ENCODE results near the gene MORN5. TPM values are rescaled to one million over a fixed set of nuclear protein-coding genes. Genes with fewer than 3 reads are reported as not detected.
A peak's percentile ranks its signal among the peaks of the same experiment; 100 is the strongest.

Gene MORN5
- total and polyA plus RNA-seq, 8 donors = 3.3 to 80.4 (median 13.6) TPM; not detected in 5

DNA sequence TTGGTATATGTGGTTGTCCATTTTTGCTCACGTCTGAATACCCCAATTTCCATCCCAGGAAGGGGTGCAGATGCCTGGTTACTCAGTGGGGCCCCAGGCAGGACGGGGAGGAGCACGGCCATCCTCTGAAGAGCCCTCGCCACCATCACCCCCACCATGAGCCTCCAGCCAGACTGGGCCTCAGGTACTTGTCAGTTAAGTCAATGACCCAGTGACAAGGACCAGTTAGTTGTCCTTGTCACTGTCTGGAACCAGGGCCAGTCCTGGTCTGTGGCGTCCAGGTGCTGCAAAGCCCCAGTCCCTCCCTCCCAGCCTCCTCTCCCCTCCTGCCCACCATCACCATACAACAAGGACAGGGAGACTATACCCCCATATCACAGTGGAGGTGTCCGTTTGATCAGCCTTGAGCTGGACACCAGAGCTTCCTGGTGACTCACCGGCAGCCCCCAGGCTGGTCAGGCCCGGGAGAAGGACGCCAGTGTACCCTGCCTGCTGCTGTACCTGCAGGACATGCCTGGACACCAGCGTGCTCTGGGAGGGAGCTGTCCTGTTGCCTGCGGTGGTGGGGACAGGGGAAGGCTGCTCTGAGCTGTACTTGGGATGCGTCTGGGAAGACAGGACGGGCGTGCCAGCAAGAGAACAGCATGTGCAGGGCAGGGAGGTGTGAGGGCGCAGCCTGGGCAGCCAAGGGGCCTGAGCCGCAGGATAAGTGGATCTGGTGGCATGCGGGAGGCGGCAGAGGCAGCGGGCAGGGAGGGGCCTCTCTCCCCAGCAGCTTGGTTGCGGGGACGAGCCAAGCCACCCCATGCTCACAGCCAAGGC is 34.0 kb upstream of the MORN5 start:
- WGBS, 5 donors = 29 to 57% (median 34%) methylated on average over 16 to 21 of the region's 21 CpGs
- peak in 1 of 2 donors; percentile 26 for DNase-seq
- H3K27ac ChIP-seq = no peak overlapping the region
- no peak for TF ChIP-seq POLR2AphosphoS5 (IDR thresholded peaks at IDR 0.05)
- no peak for TF ChIP-seq EP300 (IDR thresholded peaks at IDR 0.05)
- no peaks in the 10 kb centered on the region for H3K36me3 ChIP-seq
- H3K4me1 ChIP-seq = peaks cover 15 to 26% (median 19%) of the 10 kb centered on the region in 4 donors
- peaks cover 0 to 36% (median 20%) of the 10 kb centered on the region in 3 donors for H3K27me3 ChIP-seq
- H3K9me3 ChIP-seq = no peaks in the 10 kb centered on the region
- intact Hi-C loops (cut with DNase I; ENCODE audit: low total_unique reads) = loop anchor here (2.0 to 10.0 kb wide), 3 partner anchors 139 to 319 kb away; partner anchors contain the start of genes MRRF and RBM18
- peak overlapping the region in 3 of 4 donors; percentile 20 to 44 (median 41) for H3K4me3 ChIP-seq

DNA sequence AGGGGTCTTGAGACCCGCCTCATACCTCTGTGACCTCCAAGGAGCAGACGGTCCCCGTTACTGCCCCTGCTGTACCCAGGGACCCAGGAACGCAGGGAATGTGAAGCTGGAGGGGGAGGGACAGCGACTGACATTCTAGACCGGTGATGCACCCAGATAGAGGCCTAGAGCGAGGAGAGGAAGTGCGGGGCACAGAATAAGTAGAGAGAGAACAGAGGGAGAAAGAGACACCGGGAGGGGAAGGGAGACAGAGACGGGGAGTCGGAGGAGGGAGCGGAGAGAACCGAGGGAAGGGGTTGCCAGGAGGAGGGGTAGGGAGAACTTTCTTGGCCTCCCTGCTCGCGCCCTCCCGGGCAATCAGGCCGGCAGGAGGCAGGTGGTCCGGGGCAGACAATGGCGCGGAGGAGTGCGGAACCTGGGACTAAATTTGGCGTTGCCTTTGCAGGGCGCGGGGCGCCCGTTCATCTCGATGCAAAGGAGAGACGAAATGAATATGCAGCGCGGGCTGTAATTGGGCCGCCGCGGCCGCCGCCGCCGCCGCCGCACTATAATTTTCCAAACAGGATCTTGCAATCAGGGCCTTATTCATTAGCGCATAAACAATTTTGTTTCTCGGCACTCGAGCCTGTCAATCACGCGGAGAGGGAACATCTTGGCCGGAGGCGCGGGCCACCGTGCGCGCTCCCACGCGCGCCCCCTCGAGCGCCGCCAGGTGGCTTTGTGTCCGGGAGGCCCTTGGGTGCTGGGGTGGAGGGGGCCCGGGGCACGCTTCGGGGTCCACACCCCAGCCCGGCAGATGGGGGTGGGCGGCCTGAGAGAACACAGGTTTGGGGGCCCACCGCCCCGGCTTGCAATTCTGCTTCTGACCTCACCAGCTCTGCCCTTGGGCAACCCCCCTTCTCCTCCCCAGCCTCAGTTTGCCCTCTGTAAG is 33.1 kb upstream of the MORN5 start:
- TF ChIP-seq, protein P1, sequence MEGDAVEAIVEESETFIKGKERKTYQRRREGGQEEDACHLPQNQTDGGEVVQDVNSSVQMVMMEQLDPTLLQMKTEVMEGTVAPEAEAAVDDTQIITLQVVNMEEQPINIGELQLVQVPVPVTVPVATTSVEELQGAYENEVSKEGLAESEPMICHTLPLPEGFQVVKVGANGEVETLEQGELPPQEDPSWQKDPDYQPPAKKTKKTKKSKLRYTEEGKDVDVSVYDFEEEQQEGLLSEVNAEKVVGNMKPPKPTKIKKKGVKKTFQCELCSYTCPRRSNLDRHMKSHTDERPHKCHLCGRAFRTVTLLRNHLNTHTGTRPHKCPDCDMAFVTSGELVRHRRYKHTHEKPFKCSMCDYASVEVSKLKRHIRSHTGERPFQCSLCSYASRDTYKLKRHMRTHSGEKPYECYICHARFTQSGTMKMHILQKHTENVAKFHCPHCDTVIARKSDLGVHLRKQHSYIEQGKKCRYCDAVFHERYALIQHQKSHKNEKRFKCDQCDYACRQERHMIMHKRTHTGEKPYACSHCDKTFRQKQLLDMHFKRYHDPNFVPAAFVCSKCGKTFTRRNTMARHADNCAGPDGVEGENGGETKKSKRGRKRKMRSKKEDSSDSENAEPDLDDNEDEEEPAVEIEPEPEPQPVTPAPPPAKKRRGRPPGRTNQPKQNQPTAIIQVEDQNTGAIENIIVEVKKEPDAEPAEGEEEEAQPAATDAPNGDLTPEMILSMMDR (IDR thresholded peaks at IDR 0.05) = no peak
- no peak for TF ChIP-seq EP300 (IDR thresholded peaks at IDR 0.05)
- TF ChIP-seq POLR2AphosphoS5 (IDR thresholded peaks at IDR 0.05) = no peak
- TF ChIP-seq POLR2A (IDR thresholded peaks at IDR 0.05) = no peak
- peaks cover 0 to 40% (median 20%) of the 10 kb centered on the region in 3 donors for H3K27me3 ChIP-seq
- intact Hi-C loops (cut with DNase I; ENCODE audit: low total_unique reads) = loop anchor here (10.0 kb wide), 2 partner anchors 138 to 318 kb away; partner anchors contain the start of genes MRRF and RBM18

DNA sequence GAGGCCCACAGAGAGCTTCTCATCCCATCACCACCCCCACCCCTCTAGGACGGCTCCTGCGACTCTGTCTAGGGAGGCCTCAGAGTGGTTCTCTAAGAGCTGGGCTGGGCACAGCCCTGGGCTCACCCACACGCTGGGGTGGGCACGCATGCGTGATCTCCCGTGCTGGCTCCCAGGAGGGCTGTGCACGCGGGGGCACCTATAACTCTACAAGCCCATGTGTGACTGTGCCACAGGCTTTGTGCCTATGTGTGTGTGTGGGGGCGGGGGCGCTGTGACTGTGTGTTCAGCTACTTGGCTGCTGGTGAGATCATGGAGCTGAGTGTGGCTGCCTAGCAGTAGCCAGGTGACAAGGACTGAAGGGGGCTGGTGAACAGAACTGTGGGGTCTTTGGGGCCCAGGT is 32.3 kb upstream of the MORN5 start:
- no peak overlapping the region for H3K4me3 ChIP-seq
- no peaks in the 10 kb centered on the region for H3K9me3 ChIP-seq
- TF ChIP-seq POLR2A (IDR thresholded peaks at IDR 0.05) = no peak
- TF ChIP-seq, protein P1 (IDR thresholded peaks at IDR 0.05) = no peak
- TF ChIP-seq POLR2AphosphoS5 (IDR thresholded peaks at IDR 0.05) = no peak
- no peak for TF ChIP-seq EP300 (IDR thresholded peaks at IDR 0.05)
- intact Hi-C loops (cut with DNase I; ENCODE audit: low total_unique reads) = loop anchor here (10.0 kb wide), 2 partner anchors 137 to 317 kb away; partner anchors contain the start of genes MRRF and RBM18
- no peak overlapping the region for H3K27ac ChIP-seq
- H3K27me3 ChIP-seq = peaks cover 0 to 43% (median 20%) of the 10 kb centered on the region in 3 donors
- 47 to 80% (median 71%) methylated on average over 2 to 10 of the region's 10 CpGs for WGBS, 5 donors
- no peaks in the 10 kb centered on the region for H3K36me3 ChIP-seq
- H3K4me1 ChIP-seq = peaks cover 15 to 33% (median 23%) of the 10 kb centered on the region in 4 donors
- no peak for DNase-seq

More for the DNA sequence above, 33.1 kb upstream of the MORN5 start:
- peak overlapping the region; percentile 20 to 44 (median 37) for H3K4me3 ChIP-seq
- H3K27ac ChIP-seq = no peak overlapping the region
- peaks cover 15 to 31% (median 22%) of the 10 kb centered on the region in 4 donors for H3K4me1 ChIP-seq
- no peaks in the 10 kb centered on the region for H3K36me3 ChIP-seq
- 5 to 9% (median 6%) methylated on average over 53 to 64 of the region's 64 CpGs for WGBS, 5 donors
- peak in 1 of 2 donors; percentile 25 for DNase-seq
- H3K9me3 ChIP-seq = no peaks in the 10 kb centered on the region

DNA sequence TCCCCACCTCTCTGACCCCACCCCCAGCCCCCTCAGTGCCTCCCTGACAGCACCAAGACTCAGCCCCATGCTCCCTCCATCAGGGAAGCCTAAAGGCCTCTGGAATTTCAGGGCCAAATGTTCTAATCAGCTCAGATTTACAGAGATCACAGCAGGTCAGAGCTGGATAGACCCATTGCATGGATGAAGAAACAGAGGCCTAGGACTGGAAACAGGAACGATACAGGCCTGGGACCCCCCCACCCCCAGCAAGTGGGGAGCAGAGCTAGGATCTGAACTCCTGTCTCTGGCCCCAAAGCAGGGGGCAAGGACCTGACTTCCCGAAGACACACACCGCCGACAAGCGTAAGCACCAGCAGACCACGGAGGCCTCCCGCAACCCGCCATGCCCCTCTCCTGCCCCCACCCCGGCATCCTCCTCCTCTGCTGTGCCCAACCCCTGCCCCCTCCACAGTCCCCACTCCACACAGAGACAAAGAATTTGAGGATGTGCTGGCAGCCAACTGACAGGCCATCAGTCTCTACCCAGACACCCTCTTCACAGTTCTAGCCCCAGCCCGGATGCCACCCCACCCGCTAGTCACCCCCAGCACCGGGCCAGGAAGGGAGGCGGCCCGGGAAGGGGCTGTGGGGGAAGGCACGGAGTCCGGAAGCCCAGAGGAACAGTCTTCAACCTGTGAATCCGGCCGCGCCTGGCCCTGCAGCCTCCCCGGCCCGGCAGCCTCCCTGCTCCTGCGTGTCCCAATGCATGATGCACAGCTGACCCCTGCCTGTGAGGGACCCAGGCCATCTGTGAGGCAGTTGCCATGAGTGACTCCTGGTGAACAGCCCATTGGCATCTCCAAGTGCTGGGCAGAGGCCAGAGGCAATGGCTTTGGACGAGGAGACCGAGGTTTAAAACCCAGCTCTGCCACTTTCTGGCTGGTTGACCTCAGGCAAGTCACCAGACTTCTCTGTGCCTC is 31.4 kb upstream of the MORN5 start:
- Histone ChIP-seq H3K27me3 (peaks cover 0 to 43% (median 20%) of the 10 kb centered on the region in 3 donors), H3K9me3 (no peaks in the 10 kb centered on the region), H3K4me1 (peaks cover 15 to 33% (median 23%) of the 10 kb centered on the region in 4 donors), H3K27ac (peak overlapping the region in 1 of 5 donors; percentile 8), H3K4me3 (no peak overlapping the region), H3K36me3 (no peaks in the 10 kb centered on the region)
- intact Hi-C loops (cut with DNase I; ENCODE audit: low total_unique reads) = loop anchor here (10.0 kb wide), 2 partner anchors 137 to 317 kb away; partner anchors contain the start of genes MRRF and RBM18
- whole genome bisulfite sequencing, 5 donors = 74 to 88% (median 83%) methylated on average over 12 to 24 of the region's 24 CpGs
- DNase-seq = peak in 1 of 2 donors; percentile 22
- TF ChIP-seq POLR2A (IDR thresholded peaks at IDR 0.05) (no peak), POLR2AphosphoS5 (IDR thresholded peaks at IDR 0.05) (no peak), EP300 (IDR thresholded peaks at IDR 0.05) (no peak)
- TF ChIP-seq, protein P1 (IDR thresholded peaks at IDR 0.05) = no peak

Data from stomach (tissue), 9 donors.